HG03442 (cell line): ENCODE results near the gene C2CD4B.

Experiments
- ATAC-seq: cut with Tn5 transposase; IDR thresholded peaks from one replicate; pipeline ENCODE4 v1.9.1; 2021; ENCODE audit warnings: mild to moderate bottlenecking, moderate library complexity; ENCODE audit not compliant: unreplicated experiment

Gene C2CD4B

GRCh38 chr15:62120776-62121175 is 44.3 kb downstream of the C2CD4B start:
- ATAC-seq: no peak

- no peak for ATAC-seq
Measured at GRCh38 chr15:62119874-62120273, 45.2 kb downstream of the C2CD4B start.

DNA sequence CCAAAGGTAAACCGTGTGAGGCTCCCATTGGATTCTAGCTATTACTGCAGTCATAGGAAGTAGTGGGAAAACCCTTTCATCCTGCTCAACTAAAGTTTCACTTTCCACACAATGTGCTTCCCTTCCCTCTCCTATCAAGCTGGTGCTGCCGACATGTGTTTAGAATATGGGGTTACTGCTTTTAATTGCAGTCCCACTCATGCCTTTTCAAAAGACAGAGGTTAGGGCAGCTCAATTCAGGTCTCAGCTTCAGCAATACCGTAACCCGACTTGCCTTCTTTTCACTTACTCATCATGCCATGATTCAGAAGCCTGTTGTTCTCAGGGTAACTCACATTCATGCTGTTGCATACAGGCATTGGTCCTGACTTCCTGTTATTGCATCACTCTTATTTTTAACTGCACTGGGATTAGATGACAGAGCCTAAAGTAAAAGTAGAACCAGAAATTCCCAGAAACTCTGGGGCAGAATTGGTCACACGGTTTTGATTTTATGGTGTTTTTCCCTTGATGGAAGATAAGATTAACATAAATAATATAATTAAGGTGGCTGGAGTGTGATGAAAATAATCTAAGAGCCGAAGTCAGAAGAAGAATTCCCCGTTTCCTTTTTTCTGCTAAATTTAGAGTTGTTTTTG is 45.7 kb downstream of the C2CD4B start:
- ATAC-seq: no peak

- no peak for ATAC-seq
Measured at GRCh38 chr15:62118520-62119226, 46.4 kb downstream of the C2CD4B start.

GRCh38 chr15:62115847-62116246 is 49.2 kb downstream of the C2CD4B start:
- ATAC-seq: no peak
